H9 (cell line): ENCODE data around the gene PEX14. TPM values are rescaled to one million over a fixed set of nuclear protein-coding genes. Genes with fewer than 3 reads are reported as not detected.
A peak's percentile ranks its signal among the peaks of the same experiment; 100 is the strongest.

Experiments
- DNase-seq: peaks from one replicate; pipeline ENCODE4 v3.0.0-alpha.2; 2017
- H2AFZ ChIP-seq: one replicate; pipeline ENCODE4 v1.6.1; 2013; ENCODE audit warnings: mild to moderate bottlenecking, low read length, control low read depth, moderate library complexity
- H2AK5ac ChIP-seq: 2 replicates; pipeline ENCODE4 v1.6.1; 2013; ENCODE audit warnings: low read length, control low read depth, mixed read lengths; ENCODE audit not compliant: insufficient read length
- H2BK120ac ChIP-seq: one replicate; pipeline ENCODE4 v1.6.1; 2013; ENCODE audit warnings: low read depth, mild to moderate bottlenecking, low read length, control low read depth, inconsistent platforms; ENCODE audit not compliant: poor library complexity, severe bottlenecking
- H2BK12ac ChIP-seq: 2 replicates; pipeline ENCODE4 v1.6.1; 2013; ENCODE audit warnings: low read length, control low read depth, mixed read lengths, low read depth; ENCODE audit not compliant: insufficient read length
- H2BK15ac ChIP-seq: 2 replicates; pipeline ENCODE4 v1.6.1; 2013; ENCODE audit warnings: low read depth, low read length, control low read depth
- H2BK20ac ChIP-seq: one replicate; pipeline ENCODE4 v1.6.1; 2013; ENCODE audit warnings: low read depth, mild to moderate bottlenecking, low read length, control low read depth, inconsistent platforms; ENCODE audit not compliant: poor library complexity, severe bottlenecking
- H2BK5ac ChIP-seq: 2 replicates; pipeline ENCODE4 v1.6.1; 2013; ENCODE audit warnings: low read length, control low read depth, mixed read lengths; ENCODE audit not compliant: insufficient read length
- H3K14ac ChIP-seq: 2 replicates; pipeline ENCODE4 v1.6.1; 2013; ENCODE audit warnings: low read length, control low read depth; ENCODE audit not compliant: insufficient read depth
- H3K18ac ChIP-seq: 2 replicates; pipeline ENCODE4 v1.6.1; 2013; ENCODE audit warnings: low read depth, mild to moderate bottlenecking, mixed read lengths, low read length, control low read depth; ENCODE audit not compliant: insufficient read length
- H3K23ac ChIP-seq: 2 replicates; pipeline ENCODE4 v1.6.1; 2013; ENCODE audit warnings: low read length, control low read depth, mixed read lengths, low read depth; ENCODE audit not compliant: insufficient read length
- H3K23me2 ChIP-seq: 2 replicates; pipeline ENCODE4 v1.6.1; 2013; ENCODE audit warnings: low read depth, mild to moderate bottlenecking, mixed read lengths, low read length, control low read depth; ENCODE audit not compliant: insufficient read length, poor library complexity, severe bottlenecking
- H3K27ac ChIP-seq: 2 replicates; pipeline ENCODE4 v1.5.1; 2013; ENCODE audit warnings: low read length, control low read depth, mixed read lengths, low read depth; ENCODE audit not compliant: insufficient read length
- H3K27me3 ChIP-seq: 2 replicates; pipeline ENCODE4 v1.6.1; 2013; ENCODE audit warnings: low read length, control low read depth, inconsistent platforms; ENCODE audit not compliant: insufficient read depth
- H3K4ac ChIP-seq: 2 replicates; pipeline ENCODE4 v1.6.1; 2013; ENCODE audit warnings: low read depth, mild to moderate bottlenecking, control low read depth, inconsistent platforms, low read length, moderate library complexity
- H3K4me1 ChIP-seq: 2 replicates; pipeline ENCODE4 v1.6.1; 2013; ENCODE audit warnings: low read length, control low read depth, inconsistent platforms; ENCODE audit not compliant: insufficient read depth
- H3K4me2 ChIP-seq: 2 replicates; pipeline ENCODE4 v1.6.1; 2013; ENCODE audit warnings: low read length, control low read depth, mixed read lengths; ENCODE audit not compliant: insufficient read length, insufficient read depth
- H3K56ac ChIP-seq: 2 replicates; pipeline ENCODE4 v1.6.1; 2013; ENCODE audit warnings: low read depth, mild to moderate bottlenecking, mixed read lengths, low read length, control low read depth; ENCODE audit not compliant: insufficient read length
- H3K79me1 ChIP-seq: 2 replicates; pipeline ENCODE4 v1.6.1; 2013; ENCODE audit warnings: low read depth, mild to moderate bottlenecking, moderate library complexity, low read length, control low read depth, inconsistent platforms; ENCODE audit not compliant: insufficient read depth, poor library complexity, severe bottlenecking
- H3K79me2 ChIP-seq: 2 replicates; pipeline ENCODE4 v1.6.1; 2013; ENCODE audit warnings: low read length, control low read depth, inconsistent platforms; ENCODE audit not compliant: insufficient read depth
- H3K9ac ChIP-seq: 2 replicates; pipeline ENCODE4 v1.6.1; 2013; ENCODE audit warnings: low read length, control low read depth, mixed read lengths; ENCODE audit not compliant: insufficient read length; ENCODE audit errors: extremely low read depth
- H3K9me3 ChIP-seq: one replicate; pipeline ENCODE4 v1.6.1; 2013; ENCODE audit warnings: low read depth, low read length, inconsistent platforms; ENCODE audit not compliant: control insufficient read depth
- H3T11ph ChIP-seq: one replicate; pipeline ENCODE4 v1.6.1; 2013; ENCODE audit warnings: mild to moderate bottlenecking, low read length, control low read depth, inconsistent platforms
- H4K20me1 ChIP-seq: one replicate; pipeline ENCODE4 v1.6.1; 2013; ENCODE audit not compliant: control insufficient read depth, insufficient read length, insufficient read depth
- H4K5ac ChIP-seq: 2 replicates; pipeline ENCODE4 v1.6.1; 2013; ENCODE audit warnings: low read depth, mild to moderate bottlenecking, mixed read lengths, low read length, control low read depth; ENCODE audit not compliant: insufficient read length
- H4K8ac ChIP-seq: replicated peaks from 2 replicates; pipeline ENCODE4 v1.6.1; 2013; ENCODE audit warnings: low read length, control low read depth, mixed read lengths, low read depth; ENCODE audit not compliant: insufficient read length
- H4K91ac ChIP-seq: 2 replicates; pipeline ENCODE4 v1.6.1; 2013; ENCODE audit warnings: low read depth, mild to moderate bottlenecking, moderate library complexity, mixed read lengths, low read length, control low read depth; ENCODE audit not compliant: insufficient read length
- H3K27ac Mint-ChIP-seq, 3 experiments: 2 replicates in 2 of 3; 3 replicates in 1 of 3; pipeline ENCODE4 v1.8.0; 2020 to 2021; ENCODE audit warnings: mixed read lengths in 3 of 3, mild to moderate bottlenecking in 1 of 3, moderate library complexity in 1 of 3
- H3K27me3 Mint-ChIP-seq: 2 replicates; pipeline ENCODE4 v1.8.0; 2021; ENCODE audit warnings: low read depth, mild to moderate bottlenecking, moderate library complexity, mixed read lengths
- H3K36me3 Mint-ChIP-seq, 3 experiments: 2 replicates in 2 of 3; 3 replicates in 1 of 3; pipeline ENCODE4 v1.8.0; 2020 to 2021; ENCODE audit warnings: low read depth in 3 of 3, mixed read lengths in 3 of 3; ENCODE audit not compliant: insufficient read depth in 1 of 3
- H3K4me1 Mint-ChIP-seq, 2 experiments: 2 replicates each; pipeline ENCODE4 v1.8.0; 2020; ENCODE audit warnings: mixed read lengths in 2 of 2
- H3K4me3 Mint-ChIP-seq, 2 experiments: 2 replicates in 1 of 2; 3 replicates in 1 of 2; pipeline ENCODE4 v1.8.0; 2020 to 2021; ENCODE audit warnings: mild to moderate bottlenecking in 2 of 2, mixed read lengths in 2 of 2, moderate library complexity in 1 of 2
- H3K9me3 Mint-ChIP-seq, 2 experiments: 2 replicates in 1 of 2; 3 replicates in 1 of 2; pipeline ENCODE4 v1.8.0; 2020; ENCODE audit warnings: mild to moderate bottlenecking in 2 of 2, mixed read lengths in 2 of 2, moderate library complexity in 1 of 2
- WGBS: extraction: QIAGEN DNeasy Blood & Tissue Kit; methylation state at CpG from one replicate; pipeline ENCODE4 v1.1.7; 2013; ENCODE audit warnings: missing lambda C conversion rate, low lambda C conversion rate, mixed read lengths; ENCODE audit not compliant: insufficient read length; ENCODE audit errors: extremely low coverage; 5-methylcytosine and 5-hydroxymethylcytosine counted together
- total RNA-seq: library from RNA; stranded (reverse); gene quantifications from 2 replicates; pipeline ENCODE4 v1.2.1, GENCODE V29; 2021
- TF ChIP-seq, protein P1 (sequence below): fragments of 200-600 bp; sonication (generic); conservative IDR thresholded peaks from 3 replicates; pipeline ENCODE4 v1.8.0; 2021; ENCODE audit warnings: antibody characterized with exemption, mild to moderate bottlenecking

The PEX14 gene
- total RNA-seq, 1 experiment from 2014 or later = 23.9 TPM

DNA sequence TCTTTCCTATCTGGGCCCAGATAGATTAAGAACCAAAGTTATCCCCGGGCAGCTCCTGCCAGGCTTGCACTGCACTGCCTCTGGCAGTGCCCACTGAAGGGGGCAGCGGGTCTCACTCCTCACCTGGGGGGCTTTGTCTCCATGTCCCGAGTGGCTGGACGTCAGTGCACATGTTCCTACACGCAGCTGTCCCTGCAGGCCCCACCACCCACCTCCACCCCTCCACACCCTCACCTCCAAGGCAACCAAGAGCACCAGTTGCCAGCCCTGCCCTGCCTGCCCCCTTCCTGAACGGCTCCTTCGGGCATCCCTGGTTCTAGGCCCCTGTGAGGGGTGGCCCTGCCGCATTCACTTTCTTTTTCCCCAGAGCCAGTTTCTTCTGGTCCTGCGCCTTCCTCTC is 147.2 kb downstream of the PEX14 start:
- Histone ChIP-seq H3K79me1 (no peaks in the 10 kb centered on the region), H3K27ac (no peak overlapping the region), H3K9me3 (no peaks in the 10 kb centered on the region), H3K14ac (no peak overlapping the region), H2BK12ac (no peak overlapping the region), H3K9ac (no peak overlapping the region), H3K4me1 (no peaks in the 10 kb centered on the region), H2BK15ac (no peak overlapping the region), H2AFZ (no peak overlapping the region), H3K4ac (no peak overlapping the region), H2BK5ac (no peak overlapping the region), H3K23ac (no peak overlapping the region), H3K18ac (no peak overlapping the region), H2BK20ac (no peak overlapping the region), H3K23me2 (no peaks in the 10 kb centered on the region), H2BK120ac (no peak overlapping the region), H3K27me3 (no peaks in the 10 kb centered on the region), H4K91ac (no peak overlapping the region), H4K5ac (no peak overlapping the region), H4K20me1 (no peaks in the 10 kb centered on the region), H2AK5ac (no peak overlapping the region), H4K8ac (no peak overlapping the region), H3T11ph (no peak overlapping the region), H3K4me2 (no peak overlapping the region), H3K79me2 (no peaks in the 10 kb centered on the region), H3K56ac (no peak overlapping the region)
- peaks cover 0 to 16% (median 6%) of the 10 kb centered on the region in 3 experiments; a peak in 4 of 7 replicates for H3K36me3 Mint-ChIP-seq
- H3K4me3 Mint-ChIP-seq = no peak overlapping the region
- H3K9me3 Mint-ChIP-seq = no peaks in the 10 kb centered on the region
- peak; percentile 23 for DNase-seq
- no peaks in the 10 kb centered on the region for H3K27me3 Mint-ChIP-seq
- H3K27ac Mint-ChIP-seq = peak overlapping the region in 2 of 3 experiments; percentile 22 to 41; a peak in 3 of 7 replicates
- no CpG with 5 or more reads among the region's 9 CpGs for WGBS
- TF ChIP-seq, protein P1, sequence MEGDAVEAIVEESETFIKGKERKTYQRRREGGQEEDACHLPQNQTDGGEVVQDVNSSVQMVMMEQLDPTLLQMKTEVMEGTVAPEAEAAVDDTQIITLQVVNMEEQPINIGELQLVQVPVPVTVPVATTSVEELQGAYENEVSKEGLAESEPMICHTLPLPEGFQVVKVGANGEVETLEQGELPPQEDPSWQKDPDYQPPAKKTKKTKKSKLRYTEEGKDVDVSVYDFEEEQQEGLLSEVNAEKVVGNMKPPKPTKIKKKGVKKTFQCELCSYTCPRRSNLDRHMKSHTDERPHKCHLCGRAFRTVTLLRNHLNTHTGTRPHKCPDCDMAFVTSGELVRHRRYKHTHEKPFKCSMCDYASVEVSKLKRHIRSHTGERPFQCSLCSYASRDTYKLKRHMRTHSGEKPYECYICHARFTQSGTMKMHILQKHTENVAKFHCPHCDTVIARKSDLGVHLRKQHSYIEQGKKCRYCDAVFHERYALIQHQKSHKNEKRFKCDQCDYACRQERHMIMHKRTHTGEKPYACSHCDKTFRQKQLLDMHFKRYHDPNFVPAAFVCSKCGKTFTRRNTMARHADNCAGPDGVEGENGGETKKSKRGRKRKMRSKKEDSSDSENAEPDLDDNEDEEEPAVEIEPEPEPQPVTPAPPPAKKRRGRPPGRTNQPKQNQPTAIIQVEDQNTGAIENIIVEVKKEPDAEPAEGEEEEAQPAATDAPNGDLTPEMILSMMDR = no peak
- H3K4me1 Mint-ChIP-seq = peaks cover 0 to 2% of the 10 kb centered on the region in 2 experiments; a peak in 1 of 4 replicates
